ENCODE data around the gene SMAD4.

The SMAD4 gene

GRCh38 chr18:51029694-51030536 is at the start of gene SMAD4:
TSS of gene SMAD4 (plus strand) at chr18:51030213. CDS start at chr18:51047047, 16,834 bp downstream.
- Histone ChIP-seq H3K9me3 (ENCODE audit: control insufficient read depth in 2 of 2, low read length in 2 of 2) (no peaks in the 10 kb centered on the region), H3K36me3 (ENCODE audit: control insufficient read depth in 2 of 2, insufficient read depth in 2 of 2, low read length in 2 of 2) (peaks cover 0 to 9% of the 10 kb centered on the region in 2 donors), H3K27me3 (ENCODE audit: control insufficient read depth in 2 of 2, insufficient read depth in 2 of 2, low read length in 2 of 2) (no peaks in the 10 kb centered on the region), H3K27ac (ENCODE audit: low read depth in 2 of 2, low read length in 2 of 2) (peak within 1 kb of the TSS; percentile 95 to 98), H3K9ac (ENCODE audit: low read depth in 1 of 2, low read length in 2 of 2) (peak within 1 kb of the TSS; percentile 95 to 99), H3K4me3 (ENCODE audit: low read length in 2 of 2) (peak within 1 kb of the TSS; percentile 71 to 92), H3K4me1 (ENCODE audit: control insufficient read depth in 2 of 2, insufficient read depth in 2 of 2, low read length in 2 of 2) (peaks cover 20 to 29% of the 10 kb centered on the region in 2 donors)

GRCh38 chr18:50981381-50981780 is 48.6 kb upstream of the SMAD4 start:
- Histone ChIP-seq H3K27me3 (ENCODE audit: control insufficient read depth in 2 of 2, insufficient read depth in 2 of 2, low read length in 2 of 2) (no peaks in the 10 kb centered on the region), H3K9ac (ENCODE audit: low read depth in 1 of 2, low read length in 2 of 2) (no peak overlapping the region), H3K4me1 (ENCODE audit: control insufficient read depth in 2 of 2, insufficient read depth in 2 of 2, low read length in 2 of 2) (peaks cover 13 to 17% of the 10 kb centered on the region in 2 donors), H3K27ac (ENCODE audit: low read depth in 2 of 2, low read length in 2 of 2) (peak overlapping the region; percentile 53 to 80), H3K36me3 (ENCODE audit: control insufficient read depth in 2 of 2, insufficient read depth in 2 of 2, low read length in 2 of 2) (peaks cover 24 to 33% of the 10 kb centered on the region in 2 donors), H3K9me3 (ENCODE audit: control insufficient read depth in 2 of 2, low read length in 2 of 2) (peaks cover 0 to 5% of the 10 kb centered on the region in 2 donors), H3K4me3 (ENCODE audit: low read length in 2 of 2) (no peak overlapping the region)

DNA sequence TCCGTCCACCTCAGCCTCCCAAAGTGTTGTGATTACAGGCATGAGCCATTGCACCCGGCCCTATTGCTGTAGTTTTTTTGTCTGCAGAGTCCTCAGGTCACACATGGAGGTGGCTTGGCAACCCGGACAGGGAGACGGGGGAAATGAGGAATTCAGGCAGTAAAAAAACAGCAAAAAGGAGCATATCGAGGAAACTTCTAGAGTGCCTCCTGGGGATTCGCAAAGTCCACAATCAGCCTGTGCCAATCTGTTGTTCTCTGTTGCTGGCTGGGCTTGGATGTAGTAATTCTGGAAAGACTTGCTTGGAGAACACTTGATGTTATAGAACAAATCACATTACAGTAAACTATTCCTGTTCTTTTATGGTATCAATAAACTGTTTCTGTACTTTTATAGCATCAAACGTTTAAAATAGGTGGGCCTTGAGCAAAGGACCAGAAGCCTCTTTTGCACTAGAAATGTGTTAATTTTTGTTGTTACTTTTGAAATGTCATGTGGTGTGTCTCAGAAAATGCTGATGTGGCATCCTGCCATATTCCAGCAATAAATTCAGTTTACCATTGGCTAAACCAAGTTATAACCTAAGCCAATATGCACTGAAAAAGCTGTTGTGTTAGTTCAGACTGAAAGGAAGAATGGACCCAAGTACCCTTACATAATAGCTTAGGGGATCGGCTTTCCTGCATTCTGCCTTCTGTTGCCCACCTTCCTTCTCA is 47.8 kb upstream of the SMAD4 start:
- peak overlapping the region; percentile 41 to 46 for H3K4me3 ChIP-seq (ENCODE audit: low read length in 2 of 2)
- peak overlapping the region; percentile 49 to 80 for H3K27ac ChIP-seq (ENCODE audit: low read depth in 2 of 2, low read length in 2 of 2)
- peaks cover 22 to 29% of the 10 kb centered on the region in 2 donors for H3K36me3 ChIP-seq (ENCODE audit: control insufficient read depth in 2 of 2, insufficient read depth in 2 of 2, low read length in 2 of 2)
- H3K4me1 ChIP-seq (ENCODE audit: control insufficient read depth in 2 of 2, insufficient read depth in 2 of 2, low read length in 2 of 2): peaks cover 13 to 17% of the 10 kb centered on the region in 2 donors
- H3K27me3 ChIP-seq (ENCODE audit: control insufficient read depth in 2 of 2, insufficient read depth in 2 of 2, low read length in 2 of 2): no peaks in the 10 kb centered on the region
- peak overlapping the region in 1 of 2 donors; percentile 23 for H3K9ac ChIP-seq (ENCODE audit: low read depth in 1 of 2, low read length in 2 of 2)
- H3K9me3 ChIP-seq (ENCODE audit: control insufficient read depth in 2 of 2, low read length in 2 of 2): no peaks in the 10 kb centered on the region

DNA sequence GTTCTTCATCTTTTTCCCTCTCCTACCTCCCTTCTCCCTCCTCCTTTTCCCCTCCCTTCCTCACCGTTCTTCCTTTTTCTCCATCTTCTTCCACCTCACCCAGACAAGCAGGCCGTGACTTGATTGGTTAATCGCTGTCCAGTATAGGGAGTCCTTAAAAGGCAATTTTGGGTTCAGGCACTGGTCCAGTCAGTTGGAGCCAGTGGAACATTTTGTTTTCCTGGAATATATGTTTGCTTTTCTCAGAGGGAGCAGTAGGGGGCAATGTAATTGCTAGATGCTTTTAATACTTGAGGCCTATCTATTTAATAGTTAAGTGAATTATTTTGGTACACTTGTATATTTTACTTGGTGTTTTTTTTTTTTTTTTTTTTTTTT is 47.2 kb upstream of the SMAD4 start:
- peak overlapping the region; percentile 41 to 46 for H3K4me3 ChIP-seq (ENCODE audit: low read length in 2 of 2)
- peak overlapping the region; percentile 49 to 80 for H3K27ac ChIP-seq (ENCODE audit: low read depth in 2 of 2, low read length in 2 of 2)
- H3K9ac ChIP-seq (ENCODE audit: low read depth in 1 of 2, low read length in 2 of 2): no peak overlapping the region
- peaks cover 13 to 17% of the 10 kb centered on the region in 2 donors for H3K4me1 ChIP-seq (ENCODE audit: control insufficient read depth in 2 of 2, insufficient read depth in 2 of 2, low read length in 2 of 2)
- H3K36me3 ChIP-seq (ENCODE audit: control insufficient read depth in 2 of 2, insufficient read depth in 2 of 2, low read length in 2 of 2): peaks cover 17 to 23% of the 10 kb centered on the region in 2 donors
- H3K9me3 ChIP-seq (ENCODE audit: control insufficient read depth in 2 of 2, low read length in 2 of 2): no peaks in the 10 kb centered on the region
- H3K27me3 ChIP-seq (ENCODE audit: control insufficient read depth in 2 of 2, insufficient read depth in 2 of 2, low read length in 2 of 2): no peaks in the 10 kb centered on the region

DNA sequence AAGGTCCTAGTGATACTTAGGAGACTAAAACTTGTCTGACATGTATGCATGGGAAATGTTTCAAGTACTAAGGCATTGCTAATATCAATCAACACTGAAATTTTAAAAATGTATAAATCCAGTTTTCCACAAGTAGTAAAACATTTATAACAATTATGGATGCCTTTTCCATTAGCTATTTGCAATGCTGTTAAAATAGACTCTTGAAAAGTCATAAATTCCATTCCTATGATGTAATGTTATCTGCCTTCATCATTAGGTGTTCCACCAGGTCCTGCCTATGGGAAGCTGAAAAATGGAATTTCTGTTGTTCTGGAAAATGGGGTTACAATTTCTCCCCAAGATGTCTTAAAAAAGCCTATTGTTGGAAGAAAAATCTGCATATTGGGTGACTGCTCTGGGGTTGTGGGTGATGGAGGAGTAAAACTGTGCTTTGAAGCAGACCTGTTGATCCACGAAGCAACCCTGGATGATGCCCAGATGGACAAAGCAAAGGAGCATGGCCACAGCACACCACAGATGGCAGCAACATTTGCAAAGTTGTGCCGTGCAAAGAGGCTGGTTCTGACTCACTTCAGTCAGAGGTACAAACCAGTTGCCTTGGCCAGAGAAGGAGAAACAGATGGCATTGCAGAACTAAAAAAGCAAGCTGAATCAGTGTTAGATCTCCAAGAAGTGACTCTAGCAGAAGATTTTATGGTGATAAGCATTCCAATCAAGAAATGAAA is 43.5 kb upstream of the SMAD4 start:
- H3K36me3 ChIP-seq (ENCODE audit: control insufficient read depth in 2 of 2, insufficient read depth in 2 of 2, low read length in 2 of 2): peaks cover 9% of the 10 kb centered on the region in 2 donors
- H3K9me3 ChIP-seq (ENCODE audit: control insufficient read depth in 2 of 2, low read length in 2 of 2): no peaks in the 10 kb centered on the region
- no peaks in the 10 kb centered on the region for H3K27me3 ChIP-seq (ENCODE audit: control insufficient read depth in 2 of 2, insufficient read depth in 2 of 2, low read length in 2 of 2)
- H3K4me1 ChIP-seq (ENCODE audit: control insufficient read depth in 2 of 2, insufficient read depth in 2 of 2, low read length in 2 of 2): peaks cover 11 to 13% of the 10 kb centered on the region in 2 donors
- no peak overlapping the region for H3K27ac ChIP-seq (ENCODE audit: low read depth in 2 of 2, low read length in 2 of 2)
- no peak overlapping the region for H3K9ac ChIP-seq (ENCODE audit: low read depth in 1 of 2, low read length in 2 of 2)
- H3K4me3 ChIP-seq (ENCODE audit: low read length in 2 of 2): no peak overlapping the region

DNA sequence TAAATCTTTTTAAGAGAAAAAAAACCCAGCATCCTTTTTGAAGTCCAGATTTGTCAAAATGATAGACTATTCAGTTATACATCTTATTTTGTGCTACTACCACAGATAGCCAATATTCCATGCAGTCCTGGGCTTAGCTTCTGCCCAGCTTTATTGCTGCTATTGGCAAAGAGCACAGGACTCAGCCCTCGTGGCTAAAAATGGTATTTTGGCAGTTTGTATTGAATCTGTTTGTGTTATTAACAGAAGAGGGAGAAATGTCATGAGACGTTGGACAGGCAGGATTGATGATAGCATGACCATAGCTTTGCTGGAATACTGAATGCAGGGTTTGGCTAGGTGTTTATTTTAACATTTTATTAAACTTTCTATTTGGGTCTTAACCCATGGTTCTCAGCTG is 42.8 kb upstream of the SMAD4 start:
- Histone ChIP-seq H3K27ac (ENCODE audit: low read depth in 2 of 2, low read length in 2 of 2) (no peak overlapping the region), H3K36me3 (ENCODE audit: control insufficient read depth in 2 of 2, insufficient read depth in 2 of 2, low read length in 2 of 2) (peaks cover 9% of the 10 kb centered on the region in 2 donors), H3K4me3 (ENCODE audit: low read length in 2 of 2) (no peak overlapping the region), H3K9me3 (ENCODE audit: control insufficient read depth in 2 of 2, low read length in 2 of 2) (no peaks in the 10 kb centered on the region), H3K4me1 (ENCODE audit: control insufficient read depth in 2 of 2, insufficient read depth in 2 of 2, low read length in 2 of 2) (peaks cover 6 to 10% of the 10 kb centered on the region in 2 donors), H3K27me3 (ENCODE audit: control insufficient read depth in 2 of 2, insufficient read depth in 2 of 2, low read length in 2 of 2) (no peaks in the 10 kb centered on the region), H3K9ac (ENCODE audit: low read depth in 1 of 2, low read length in 2 of 2) (no peak overlapping the region)

- no peaks in the 10 kb centered on the region for H3K9me3 ChIP-seq (ENCODE audit: control insufficient read depth in 2 of 2, low read length in 2 of 2)
- H3K27me3 ChIP-seq (ENCODE audit: control insufficient read depth in 2 of 2, insufficient read depth in 2 of 2, low read length in 2 of 2): no peaks in the 10 kb centered on the region
- H3K4me1 ChIP-seq (ENCODE audit: control insufficient read depth in 2 of 2, insufficient read depth in 2 of 2, low read length in 2 of 2): no peaks in the 10 kb centered on the region
- no peak overlapping the region for H3K9ac ChIP-seq (ENCODE audit: low read depth in 1 of 2, low read length in 2 of 2)
- no peak overlapping the region for H3K27ac ChIP-seq (ENCODE audit: low read depth in 2 of 2, low read length in 2 of 2)
- no peak overlapping the region for H3K4me3 ChIP-seq (ENCODE audit: low read length in 2 of 2)
- peaks cover 5 to 9% of the 10 kb centered on the region in 2 donors for H3K36me3 ChIP-seq (ENCODE audit: control insufficient read depth in 2 of 2, insufficient read depth in 2 of 2, low read length in 2 of 2)
Measured at GRCh38 chr18:50989711-50990110, 40.3 kb upstream of the SMAD4 start.

DNA sequence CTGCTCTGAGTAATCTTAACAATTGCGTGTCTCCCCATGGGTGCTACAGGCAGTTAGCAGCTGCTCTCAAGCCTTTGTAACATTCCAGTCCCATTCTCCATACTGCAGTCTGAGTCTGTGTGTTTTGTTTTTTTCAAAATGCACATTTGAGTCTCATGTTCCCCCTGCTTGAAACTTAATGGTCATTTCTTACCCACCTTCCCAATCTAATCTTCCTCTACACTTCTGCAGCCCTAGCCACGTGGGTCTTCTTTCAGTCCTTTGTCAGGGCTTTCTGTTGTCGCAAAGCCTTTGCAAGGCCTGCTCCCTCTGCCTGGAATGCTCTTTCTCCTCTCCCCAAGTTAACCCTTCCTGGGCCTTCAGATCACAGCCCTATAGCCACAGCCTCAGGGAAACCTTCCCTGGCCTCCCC is 37.7 kb upstream of the SMAD4 start:
- no peaks in the 10 kb centered on the region for H3K27me3 ChIP-seq (ENCODE audit: control insufficient read depth in 2 of 2, insufficient read depth in 2 of 2, low read length in 2 of 2)
- H3K9me3 ChIP-seq (ENCODE audit: control insufficient read depth in 2 of 2, low read length in 2 of 2): no peaks in the 10 kb centered on the region

DNA sequence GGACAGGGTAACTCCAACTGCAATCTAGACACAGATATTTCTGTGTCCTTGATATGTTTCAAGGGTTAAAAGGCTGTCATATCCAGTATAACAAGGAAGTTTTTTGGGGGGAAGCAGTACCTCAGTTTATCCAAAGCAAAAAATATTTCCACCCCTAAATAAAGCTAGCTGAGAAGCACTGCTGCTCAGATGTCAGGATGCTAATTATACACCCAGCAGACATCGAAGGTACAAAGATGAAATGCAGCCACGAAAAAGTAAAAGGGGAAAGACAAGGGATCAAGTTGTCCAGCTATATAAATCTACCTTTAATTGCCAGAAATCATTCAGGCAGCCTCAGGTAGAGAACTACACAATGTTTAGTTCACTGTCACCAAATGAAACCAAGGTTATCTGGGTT is 36.0 kb upstream of the SMAD4 start:
- Histone ChIP-seq H3K36me3 (ENCODE audit: control insufficient read depth in 2 of 2, insufficient read depth in 2 of 2, low read length in 2 of 2) (no peaks in the 10 kb centered on the region), H3K4me3 (ENCODE audit: low read length in 2 of 2) (no peak overlapping the region), H3K27ac (ENCODE audit: low read depth in 2 of 2, low read length in 2 of 2) (no peak overlapping the region)

More for the DNA sequence above, 37.7 kb upstream of the SMAD4 start:
- Histone ChIP-seq H3K27ac (ENCODE audit: low read depth in 2 of 2, low read length in 2 of 2) (no peak overlapping the region), H3K9ac (ENCODE audit: low read depth in 1 of 2, low read length in 2 of 2) (no peak overlapping the region), H3K4me3 (ENCODE audit: low read length in 2 of 2) (no peak overlapping the region), H3K4me1 (ENCODE audit: control insufficient read depth in 2 of 2, insufficient read depth in 2 of 2, low read length in 2 of 2) (no peaks in the 10 kb centered on the region), H3K36me3 (ENCODE audit: control insufficient read depth in 2 of 2, insufficient read depth in 2 of 2, low read length in 2 of 2) (no peaks in the 10 kb centered on the region)

More for the DNA sequence above, 36.0 kb upstream of the SMAD4 start:
- no peaks in the 10 kb centered on the region for H3K27me3 ChIP-seq (ENCODE audit: control insufficient read depth in 2 of 2, insufficient read depth in 2 of 2, low read length in 2 of 2)
- no peaks in the 10 kb centered on the region for H3K4me1 ChIP-seq (ENCODE audit: control insufficient read depth in 2 of 2, insufficient read depth in 2 of 2, low read length in 2 of 2)
- no peaks in the 10 kb centered on the region for H3K9me3 ChIP-seq (ENCODE audit: control insufficient read depth in 2 of 2, low read length in 2 of 2)
- H3K9ac ChIP-seq (ENCODE audit: low read depth in 1 of 2, low read length in 2 of 2): no peak overlapping the region

Data from mucosa of rectum (tissue), 2 donors.